ENCODE data around the gene KCNV2. TPM values are rescaled to one million over a fixed set of nuclear protein-coding genes. Genes with fewer than 3 reads are reported as not detected.
"Not testable (repeated sequence)": the region's sequence is repeated elsewhere in the genome, so short reads cannot be mapped to it uniquely, and the experiment has no call there.

The KCNV2 gene
- total and polyA plus RNA-seq, 2 experiments from 2014 or later: 0.60 TPM; not detected in 1

GRCh38 chr9:2704504-2704903 is 12.8 kb upstream of the KCNV2 start:
- no peak overlapping the region for H3K4me3 Mint-ChIP-seq

GRCh38 chr9:2707256-2707655 is 10.1 kb upstream of the KCNV2 start:
- H3K27ac ChIP-seq (ENCODE audit: low read depth); H2AFZ ChIP-seq; H3K36me3 Mint-ChIP-seq (ENCODE audit: low read depth); H3K4me1 ChIP-seq (ENCODE audit: insufficient read depth); H3K4me2 ChIP-seq; H3F3A ChIP-seq (replicated peaks; ENCODE audit: low read depth); DNase-seq (ENCODE audit: low spot score); H3K27ac Mint-ChIP-seq; H3K79me2 ChIP-seq (replicated peaks; ENCODE audit: insufficient read depth); ATAC-seq; H3K36me3 ChIP-seq (ENCODE audit: insufficient read depth); H3K9me2 ChIP-seq (ENCODE audit: insufficient read depth); H3K27me3 ChIP-seq (ENCODE audit: insufficient read depth); H4K20me1 ChIP-seq (replicated peaks; ENCODE audit: insufficient read depth); H3K4me3 ChIP-seq; H3K9me3 Mint-ChIP-seq; H3K4me3 Mint-ChIP-seq; H3K27me3 Mint-ChIP-seq (ENCODE audit: insufficient read depth, low read depth, poor library complexity): not testable (repeated sequence)
- peaks cover 16% of the 10 kb centered on the region; the same call in 2 of the 3 replicates for H3K4me1 Mint-ChIP-seq

More at GRCh38 chr9:2704504-2704903, 12.8 kb upstream of the KCNV2 start:
- DNase-seq (ENCODE audit: low spot score): no peak
- Histone ChIP-seq H3K4me1 (ENCODE audit: insufficient read depth) (peaks cover 18% of the 10 kb centered on the region), H3K79me2 (replicated peaks; ENCODE audit: insufficient read depth) (no peaks in the 10 kb centered on the region), H3K36me3 (ENCODE audit: insufficient read depth) (no peaks in the 10 kb centered on the region), H3K27ac (ENCODE audit: low read depth) (no peak overlapping the region), H3K27me3 (ENCODE audit: insufficient read depth) (no peaks in the 10 kb centered on the region), H3K4me2 (no peak overlapping the region), H4K20me1 (replicated peaks; ENCODE audit: insufficient read depth) (no peaks in the 10 kb centered on the region), H3K9me2 (ENCODE audit: insufficient read depth) (no peaks in the 10 kb centered on the region), H2AFZ (no peak overlapping the region), H3F3A (replicated peaks; ENCODE audit: low read depth) (no peaks in the 10 kb centered on the region), H3K4me3 (no peak overlapping the region)
- TF ChIP-seq EZH2 (IDR thresholded peaks at IDR 0.05; ENCODE audit: low read depth, unreplicated experiment): no peak
- Mint-ChIP-seq H3K9me3 (no peaks in the 10 kb centered on the region), H3K27ac (no peak overlapping the region), H3K36me3 (ENCODE audit: low read depth) (peaks cover 2% of the 10 kb centered on the region; the same call in 1 of the 3 replicates), H3K4me1 (peaks cover 26% of the 10 kb centered on the region), H3K27me3 (ENCODE audit: insufficient read depth, low read depth, poor library complexity) (no peaks in the 10 kb centered on the region)
- no peak for ATAC-seq

- Histone ChIP-seq H3K79me2 (replicated peaks; ENCODE audit: insufficient read depth) (no peaks in the 10 kb centered on the region), H2AFZ (no peak overlapping the region), H3F3A (replicated peaks; ENCODE audit: low read depth) (no peaks in the 10 kb centered on the region), H3K27me3 (ENCODE audit: insufficient read depth) (no peaks in the 10 kb centered on the region), H3K4me3 (no peak overlapping the region), H4K20me1 (replicated peaks; ENCODE audit: insufficient read depth) (no peaks in the 10 kb centered on the region), H3K36me3 (ENCODE audit: insufficient read depth) (no peaks in the 10 kb centered on the region), H3K4me2 (no peak overlapping the region), H3K9me2 (ENCODE audit: insufficient read depth) (no peaks in the 10 kb centered on the region), H3K4me1 (ENCODE audit: insufficient read depth) (no peaks in the 10 kb centered on the region), H3K27ac (ENCODE audit: low read depth) (no peak overlapping the region)
- Mint-ChIP-seq H3K36me3 (ENCODE audit: low read depth) (peaks cover 2% of the 10 kb centered on the region; the same call in 1 of the 3 replicates), H3K27ac (no peak overlapping the region), H3K27me3 (ENCODE audit: insufficient read depth, low read depth, poor library complexity) (no peaks in the 10 kb centered on the region), H3K9me3 (no peaks in the 10 kb centered on the region; the same call in 2 of the 3 replicates), H3K4me3 (no peak overlapping the region), H3K4me1 (peaks cover 14% of the 10 kb centered on the region; the same call in 2 of the 3 replicates)
- no peak for ATAC-seq
- no peak for DNase-seq (ENCODE audit: low spot score)
- TF ChIP-seq STAT1 (IDR thresholded peaks at IDR 0.05; ENCODE audit: unreplicated experiment): no peak
- no peak for TF ChIP-seq CTCF (conservative IDR thresholded peaks at IDR 0.05; ENCODE audit: low read depth in 2 of 2)
- TF ChIP-seq EZH2phosphoT487 (IDR thresholded peaks at IDR 0.05; ENCODE audit: unreplicated experiment): no peak
- TF ChIP-seq JUNB (IDR thresholded peaks at IDR 0.05; ENCODE audit: unreplicated experiment): no peak
- no peak for TF ChIP-seq ZNF462 (CRISPR knock-in tag; IDR thresholded peaks at IDR 0.05)
Measured at GRCh38 chr9:2709645-2710101, 7.6 kb upstream of the KCNV2 start.

Data from GM23338 (cell line).